Measurements from ENCODE around the gene PRKN. TPM values are rescaled to one million over a fixed set of nuclear protein-coding genes. Genes with fewer than 3 reads are reported as not detected.

The PRKN gene
- total RNA-seq, 1 donor from 2014 or later, result 25.5 TPM

- no peak for TF ChIP-seq CTCF (IDR thresholded peaks at IDR 0.05; ENCODE audit: borderline replicate concordance)
- intact Hi-C loops (cut with micrococcal nuclease), result no loop called here
- no peaks in the 10 kb centered on the region for H3K27me3 ChIP-seq (ENCODE audit: low read depth)
- no peak overlapping the region for H3K4me3 ChIP-seq
- DNase-seq, result no peak
- H3K9me3 ChIP-seq (replicated peaks), result no peaks in the 10 kb centered on the region
- H3K36me3 ChIP-seq, result no peaks in the 10 kb centered on the region
- H3K27ac ChIP-seq (replicated peaks), result no peak overlapping the region
- peaks cover 7% of the 10 kb centered on the region for H3K4me1 ChIP-seq
Observed at GRCh38 chr6:162603231-162604015, 124.1 kb downstream of the PRKN start.

- no peak overlapping the region for H3K4me3 ChIP-seq
- no peak for TF ChIP-seq CTCF (IDR thresholded peaks at IDR 0.05; ENCODE audit: borderline replicate concordance)
- H3K9me3 ChIP-seq (replicated peaks), result no peaks in the 10 kb centered on the region
- H3K4me1 ChIP-seq, result peaks cover 8% of the 10 kb centered on the region
- H3K27ac ChIP-seq (replicated peaks), result no peak overlapping the region
- intact Hi-C loops (cut with micrococcal nuclease), result no loop called here
- H3K27me3 ChIP-seq (ENCODE audit: low read depth), result no peaks in the 10 kb centered on the region
- DNase-seq, result no peak
- H3K36me3 ChIP-seq, result no peaks in the 10 kb centered on the region
Observed at GRCh38 chr6:162602759-162603158, 124.8 kb downstream of the PRKN start.

- DNase-seq, result no peak
- TF ChIP-seq CTCF (IDR thresholded peaks at IDR 0.05; ENCODE audit: borderline replicate concordance), result no peak
- Histone ChIP-seq H3K36me3 (no peaks in the 10 kb centered on the region), H3K4me3 (peak overlapping the region; percentile 20), H3K27me3 (ENCODE audit: low read depth) (no peaks in the 10 kb centered on the region), H3K4me1 (peaks cover 12% of the 10 kb centered on the region), H3K27ac (replicated peaks) (no peak overlapping the region), H3K9me3 (replicated peaks) (no peaks in the 10 kb centered on the region)
- intact Hi-C loops (cut with micrococcal nuclease), result no loop called here
Observed at GRCh38 chr6:162596676-162597075, 130.9 kb downstream of the PRKN start.

- Histone ChIP-seq H3K27me3 (ENCODE audit: low read depth) (no peaks in the 10 kb centered on the region), H3K9me3 (replicated peaks) (no peaks in the 10 kb centered on the region), H3K4me3 (no peak overlapping the region), H3K4me1 (no peaks in the 10 kb centered on the region), H3K27ac (replicated peaks) (no peak overlapping the region), H3K36me3 (no peaks in the 10 kb centered on the region)
- DNase-seq, result no peak
- no peak for TF ChIP-seq CTCF (IDR thresholded peaks at IDR 0.05; ENCODE audit: borderline replicate concordance)
- intact Hi-C loops (cut with micrococcal nuclease), result no loop called here
Observed at GRCh38 chr6:162591517-162591916, 136.0 kb downstream of the PRKN start.

GRCh38 chr6:162581988-162582780, 145.4 kb downstream of the PRKN start:
- H3K4me1 ChIP-seq, result peaks cover 8% of the 10 kb centered on the region
- no peaks in the 10 kb centered on the region for H3K27me3 ChIP-seq (ENCODE audit: low read depth)
- no peaks in the 10 kb centered on the region for H3K36me3 ChIP-seq
- intact Hi-C loops (cut with micrococcal nuclease), result no loop called here
- H3K27ac ChIP-seq (replicated peaks), result no peak overlapping the region
- TF ChIP-seq CTCF (IDR thresholded peaks at IDR 0.05; ENCODE audit: borderline replicate concordance), result no peak
- DNase-seq, result no peak
- H3K4me3 ChIP-seq, result no peak overlapping the region
- H3K9me3 ChIP-seq (replicated peaks), result no peaks in the 10 kb centered on the region
